B cell (primary cell): Measurements from ENCODE around the gene ARAP1. TPM values are rescaled to one million over a fixed set of nuclear protein-coding genes. Genes with fewer than 3 reads are reported as not detected.

Experiments
- ATAC-seq: fragments of 200-7000 bp; cut with Tn5 transposase; one replicate; pipeline ENCODE4 v1.10.0; 2021; ENCODE audit warnings: low read depth, mild to moderate bottlenecking, moderate number of reproducible peaks, moderate library complexity
- CTCF ChIA-PET: fragments of 350-600 bp; sonication (Branson Sonifier 250); formaldehyde crosslinking; loops from one replicate; lab custom pipeline; 2021; ENCODE audit warnings: antibody characterized with exemption, inconsistent platforms; lab: Charles Lee
- POLR2A ChIA-PET: fragments of 350-600 bp; sonication (Branson Sonifier 250); formaldehyde crosslinking; loops from one replicate; lab custom pipeline; 2021; ENCODE audit warnings: antibody characterized with exemption; lab: Charles Lee
- DNase-seq: peaks from one replicate; pipeline ENCODE4 v3.0.0; 2013
- H2AFZ ChIP-seq: 2 replicates; pipeline ENCODE4 v1.6.1; 2012; ENCODE audit warnings: mild to moderate bottlenecking, low read depth, low read length; ENCODE audit not compliant: insufficient read depth, poor library complexity, severe bottlenecking
- H3K27ac ChIP-seq, 2 donors: 1 replicate in 1 of 2; 2 replicates in 1 of 2; pipeline ENCODE4 v1.5.1; 2012 to 2013; ENCODE audit warnings: low read length in 2 of 2, mild to moderate bottlenecking in 2 of 2, moderate library complexity in 1 of 2
- H3K27me3 ChIP-seq, 4 experiments: fragments of 200-600 bp in 1 of 4; sonication (generic) in 1 of 4; replicated peaks in 1 of 4; 1 replicate in 2 of 4; 2 replicates in 2 of 4; pipeline versions ENCODE4 v1.6.1 to v1.7.0; 2013 to 2016; ENCODE audit warnings: low read length in 3 of 4, mild to moderate bottlenecking in 2 of 4, mixed read lengths in 1 of 4, moderate library complexity in 1 of 4; ENCODE audit not compliant: insufficient read depth in 4 of 4, control insufficient read depth in 3 of 4; ENCODE audit errors: control extremely low read depth in 1 of 4
- H3K36me3 ChIP-seq, 2 experiments: replicated peaks in 1 of 2; 1 replicate in 1 of 2; 2 replicates in 1 of 2; pipeline versions ENCODE4 v1.6.1 to v1.7.1; 2013; ENCODE audit warnings: low read length in 1 of 2; ENCODE audit not compliant: insufficient read depth in 2 of 2, control insufficient read depth in 1 of 2; ENCODE audit errors: control extremely low read depth in 1 of 2, extremely low read depth in 1 of 2
- H3K4me1 ChIP-seq, 2 donors: fragments of 200-600 bp in 1 of 2; sonication (generic) in 1 of 2; 1 replicate in 1 of 2; 2 replicates in 1 of 2; pipeline versions ENCODE4 v1.5.1 to v1.6.1; 2013 to 2017; ENCODE audit warnings: low read length in 2 of 2; ENCODE audit not compliant: control insufficient read depth in 2 of 2, insufficient read depth in 2 of 2
- H3K4me2 ChIP-seq: replicated peaks from 2 replicates; pipeline ENCODE3; 2012; ENCODE audit warnings: mild to moderate bottlenecking, low read depth, low read length; ENCODE audit not compliant: poor library complexity, severe bottlenecking
- H3K4me3 ChIP-seq, 5 experiments: fragments of 200-600 bp in 1 of 5; sonication (generic) in 1 of 5; 1 replicate in 3 of 5; 2 replicates in 2 of 5; pipeline versions ENCODE4 v1.5.1 to v1.7.0; 2011 to 2016; ENCODE audit warnings: low read length in 4 of 5, mild to moderate bottlenecking in 4 of 5, low read depth in 2 of 5, control low read depth in 1 of 5, moderate library complexity in 1 of 5; ENCODE audit not compliant: insufficient read depth in 1 of 5; ENCODE audit errors: control extremely low read depth in 1 of 5, extremely low read depth in 1 of 5
- H3K79me2 ChIP-seq: fragments of 200-600 bp; sonication (generic); one replicate; pipeline ENCODE4 v1.6.0; 2016; ENCODE audit warnings: low read length; ENCODE audit not compliant: control insufficient read depth, insufficient read depth
- H3K9ac ChIP-seq: fragments of 200-600 bp; sonication (generic); 2 replicates; pipeline ENCODE4 v1.6.1; 2017; ENCODE audit warnings: mild to moderate bottlenecking, low read length, moderate library complexity
- H3K9me3 ChIP-seq, 3 donors: one replicate each; pipeline versions ENCODE4 v1.6.1 to v1.7.1; 2013; ENCODE audit warnings: low read length in 2 of 3; ENCODE audit not compliant: control insufficient read depth in 2 of 3, insufficient read depth in 1 of 3; ENCODE audit errors: control extremely low read depth in 1 of 3
- H4K20me1 ChIP-seq: 2 replicates; pipeline ENCODE4 v1.6.0; 2012; ENCODE audit warnings: mild to moderate bottlenecking, low read length; ENCODE audit not compliant: insufficient read depth, control insufficient read depth, poor library complexity, severe bottlenecking
- H3K27ac Mint-ChIP-seq: one replicate; pipeline ENCODE4 v1.8.0; 2021; ENCODE audit warnings: mixed read lengths
- H3K27me3 Mint-ChIP-seq: one replicate; pipeline ENCODE4 v1.8.0; 2021; ENCODE audit warnings: mixed read lengths
- H3K4me1 Mint-ChIP-seq: one replicate; pipeline ENCODE4 v1.8.0; 2021; ENCODE audit warnings: mixed read lengths
- H3K4me3 Mint-ChIP-seq: one replicate; pipeline ENCODE4 v1.8.0; 2021; ENCODE audit warnings: mixed read lengths
- H3K9me3 Mint-ChIP-seq: one replicate; pipeline ENCODE4 v1.8.0; 2022; ENCODE audit warnings: mixed read lengths; ENCODE audit not compliant: insufficient read depth
- EZH2 ChIP-seq: IDR thresholded peaks from 2 replicates; pipeline ENCODE4 v1.6.1; 2012; ENCODE audit warnings: borderline replicate concordance, low read depth, mild to moderate bottlenecking, moderate library complexity, low read length; ENCODE audit not compliant: insufficient read depth, poor library complexity, severe bottlenecking
- WGBS: methylation state at CpG from one replicate; pipeline ENCODE4 v1.1.5; 2013; ENCODE audit warnings: missing lambda C conversion rate; ENCODE audit not compliant: insufficient coverage; 5-methylcytosine and 5-hydroxymethylcytosine counted together
- intact Hi-C: fragments of 100-400 bp; cut with micrococcal nuclease; formaldehyde crosslinking; loops from one replicate; pipeline ENCODE4 v1.10.0; 2022
- polyA plus RNA-seq: library from polyadenylated mRNA; depleted of rRNA; stranded (reverse); fragments of >200 nt; gene quantifications from 2 replicates; pipeline ENCODE4 v1.2.3, GENCODE V29; 2012
- total RNA-seq, 2 donors: library from RNA; stranded (reverse); fragments of 120-200 nt in 1 of 2; gene quantifications; 1 replicate in 1 of 2; 2 replicates in 1 of 2; pipeline versions ENCODE4 v1.2.3 to v1.2.4, GENCODE V29; 2013 to 2022
- TF ChIP-seq, protein P1 (sequence below): fragments of 200-600 bp; IDR thresholded peaks from one replicate; pipeline ENCODE4 v1.8.0; 2022; ENCODE audit warnings: antibody characterized with exemption, mild to moderate bottlenecking

The ARAP1 gene
- total and polyA plus RNA-seq, 2 donors (not counting 1 experiment from before 2014, with no cell fraction given), result 143 to 242 TPM

DNA sequence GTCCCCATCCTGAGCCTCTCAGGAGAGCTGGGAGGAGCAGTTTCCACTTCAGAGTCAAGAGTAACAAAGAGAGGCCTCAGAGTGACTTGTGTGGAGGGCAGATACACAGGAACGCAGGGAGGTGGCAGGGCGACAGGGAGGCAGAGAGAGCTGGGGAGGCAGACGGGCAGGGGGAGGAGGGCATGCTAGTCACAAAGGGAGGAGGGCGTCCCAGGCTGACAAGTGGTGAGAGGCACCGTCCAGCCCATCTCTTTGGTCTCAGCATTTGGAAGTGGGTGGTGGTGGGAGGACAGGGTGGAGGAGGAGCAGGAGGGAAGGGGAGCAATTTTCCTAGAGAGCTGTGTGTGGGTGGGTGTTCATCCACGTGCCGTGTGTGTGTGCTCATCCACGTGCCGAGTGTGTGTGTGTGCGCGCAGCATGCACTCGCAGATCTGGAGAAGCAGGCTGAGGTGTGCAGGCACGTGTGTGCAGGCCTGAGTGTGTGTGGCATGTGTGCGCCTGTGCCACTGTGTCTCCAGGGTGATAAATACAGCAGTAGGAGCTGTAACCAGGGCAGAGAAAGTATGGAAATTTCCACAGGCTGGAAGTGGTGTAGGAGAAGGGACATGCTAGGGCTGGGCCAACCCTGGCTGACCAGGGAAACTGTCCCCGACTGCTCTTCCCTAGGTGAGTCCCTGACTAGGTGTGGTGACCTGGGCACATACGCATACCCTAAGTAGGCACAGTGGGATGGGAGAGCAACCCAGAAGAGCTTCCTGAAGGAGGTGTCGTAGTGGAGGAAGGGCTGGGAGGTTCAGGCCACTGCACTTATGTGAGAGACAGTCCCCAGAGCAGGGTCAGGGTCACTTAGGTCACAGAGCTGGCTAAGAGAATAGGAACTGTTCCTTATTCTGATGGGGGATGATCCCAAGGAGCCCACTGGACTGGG lies 70.7 kb downstream of the ARAP1 start:
- DNase-seq (no peak), ATAC-seq (no peak)
- peaks cover 5 to 7% of the 10 kb centered on the region in 2 donors for H3K4me1 ChIP-seq
- no peak overlapping the region for H3K4me3 Mint-ChIP-seq
- 64% methylated on average over 17 of the region's 17 CpGs for WGBS
- POLR2A ChIA-PET, result no interaction called here
- H3K9me3 ChIP-seq, result no peaks in the 10 kb centered on the region
- intact Hi-C loops, result loop anchor here (5.0 kb wide), 2 partner anchors 41 to 199 kb away; no protein-coding TSS in a partner anchor
- H3K27me3 ChIP-seq, result peaks cover 0 to 3% (median under 1%) of the 10 kb centered on the region in 4 experiments
- H3K4me2 ChIP-seq, result no peak overlapping the region
- no peak overlapping the region for H2AFZ ChIP-seq
- H3K36me3 ChIP-seq, result peaks cover 0 to 28% of the 10 kb centered on the region in 2 experiments
- no peaks in the 10 kb centered on the region for H3K9me3 Mint-ChIP-seq
- no peak overlapping the region for H3K27ac ChIP-seq
- TF ChIP-seq, protein P1, sequence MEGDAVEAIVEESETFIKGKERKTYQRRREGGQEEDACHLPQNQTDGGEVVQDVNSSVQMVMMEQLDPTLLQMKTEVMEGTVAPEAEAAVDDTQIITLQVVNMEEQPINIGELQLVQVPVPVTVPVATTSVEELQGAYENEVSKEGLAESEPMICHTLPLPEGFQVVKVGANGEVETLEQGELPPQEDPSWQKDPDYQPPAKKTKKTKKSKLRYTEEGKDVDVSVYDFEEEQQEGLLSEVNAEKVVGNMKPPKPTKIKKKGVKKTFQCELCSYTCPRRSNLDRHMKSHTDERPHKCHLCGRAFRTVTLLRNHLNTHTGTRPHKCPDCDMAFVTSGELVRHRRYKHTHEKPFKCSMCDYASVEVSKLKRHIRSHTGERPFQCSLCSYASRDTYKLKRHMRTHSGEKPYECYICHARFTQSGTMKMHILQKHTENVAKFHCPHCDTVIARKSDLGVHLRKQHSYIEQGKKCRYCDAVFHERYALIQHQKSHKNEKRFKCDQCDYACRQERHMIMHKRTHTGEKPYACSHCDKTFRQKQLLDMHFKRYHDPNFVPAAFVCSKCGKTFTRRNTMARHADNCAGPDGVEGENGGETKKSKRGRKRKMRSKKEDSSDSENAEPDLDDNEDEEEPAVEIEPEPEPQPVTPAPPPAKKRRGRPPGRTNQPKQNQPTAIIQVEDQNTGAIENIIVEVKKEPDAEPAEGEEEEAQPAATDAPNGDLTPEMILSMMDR, result no peak
- TF ChIP-seq EZH2, result no peak
- CTCF ChIA-PET, result interaction anchor here (0.6 to 5.5 kb wide), 12 partner anchors 9 to 244 kb away, joined by 3 to 64 read pairs (median 4); partner anchors contain the start of gene ATG16L2
- peak overlapping the region; percentile 68 for H3K27ac Mint-ChIP-seq
- peaks cover 39% of the 10 kb centered on the region for H4K20me1 ChIP-seq
- H3K27me3 Mint-ChIP-seq, result peaks cover 3% of the 10 kb centered on the region
- no peak overlapping the region for H3K9ac ChIP-seq
- H3K4me1 Mint-ChIP-seq, result peaks cover 10% of the 10 kb centered on the region
- H3K4me3 ChIP-seq, result no peak overlapping the region
- no peaks in the 10 kb centered on the region for H3K79me2 ChIP-seq
